Transverse colon (tissue), 3 donors: ENCODE results near the gene CKB.

ENCODE experiments used
- POLR2A ChIP-seq: fragments of 450-650 bp; IDR thresholded peaks from one replicate; pipeline ENCODE4 v1.6.1; 2016; ENCODE audit warnings: antibody characterized with exemption, mild to moderate bottlenecking, moderate library complexity
- TF ChIP-seq, protein P1 (sequence below), 5 experiments: fragments of 200-600 bp in 3 of 5; fragments of 450-650 bp in 2 of 5; sonication (generic) in 3 of 5; IDR thresholded peaks; 1 replicate in 2 of 5; 2 replicates in 3 of 5; pipeline ENCODE4 v1.5.1; 2016 to 2017; ENCODE audit warnings: antibody characterized with exemption in 5 of 5, inconsistent platforms in 3 of 5, mild to moderate bottlenecking in 2 of 5, moderate library complexity in 1 of 5

DNA sequence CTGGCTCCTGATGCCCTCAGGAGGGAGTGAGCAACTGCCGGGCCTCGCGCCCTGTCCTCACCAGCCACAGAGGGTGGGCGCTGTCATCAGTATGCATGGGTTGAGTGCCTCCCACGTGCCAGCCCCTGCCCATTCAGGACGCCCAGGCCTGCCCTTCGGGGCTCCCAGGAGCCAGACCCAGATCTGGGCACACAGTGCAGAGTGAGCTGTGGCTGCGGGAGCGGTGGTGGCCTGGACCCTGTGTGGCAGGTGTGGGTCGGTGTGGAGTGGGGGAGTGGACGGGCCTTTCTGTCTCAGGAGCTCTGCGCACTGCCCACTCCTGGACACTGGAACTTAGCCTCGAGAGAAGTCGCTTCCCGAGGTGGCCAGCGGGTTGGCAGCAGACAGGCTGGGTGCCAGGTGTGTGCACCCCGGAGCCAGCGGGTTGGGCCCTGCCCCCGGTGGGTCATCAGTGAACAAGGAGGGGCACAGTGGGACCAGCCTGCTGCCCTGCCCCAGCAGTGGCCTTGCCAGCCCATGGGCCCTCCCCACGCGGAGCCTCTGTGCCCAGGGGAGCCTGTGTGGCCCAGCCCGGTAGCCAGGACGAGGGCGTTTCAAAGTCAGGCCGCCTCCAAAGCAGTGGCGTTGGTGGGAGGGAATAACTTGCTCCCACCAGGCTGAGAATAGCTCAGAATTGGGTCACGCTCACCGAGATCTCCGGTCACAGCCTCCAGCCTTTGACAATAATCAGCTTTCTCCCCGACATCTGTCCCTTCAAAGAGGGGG lies 15.8 kb upstream of the CKB start:
- TF ChIP-seq POLR2A = no peak
- TF ChIP-seq, protein P1, sequence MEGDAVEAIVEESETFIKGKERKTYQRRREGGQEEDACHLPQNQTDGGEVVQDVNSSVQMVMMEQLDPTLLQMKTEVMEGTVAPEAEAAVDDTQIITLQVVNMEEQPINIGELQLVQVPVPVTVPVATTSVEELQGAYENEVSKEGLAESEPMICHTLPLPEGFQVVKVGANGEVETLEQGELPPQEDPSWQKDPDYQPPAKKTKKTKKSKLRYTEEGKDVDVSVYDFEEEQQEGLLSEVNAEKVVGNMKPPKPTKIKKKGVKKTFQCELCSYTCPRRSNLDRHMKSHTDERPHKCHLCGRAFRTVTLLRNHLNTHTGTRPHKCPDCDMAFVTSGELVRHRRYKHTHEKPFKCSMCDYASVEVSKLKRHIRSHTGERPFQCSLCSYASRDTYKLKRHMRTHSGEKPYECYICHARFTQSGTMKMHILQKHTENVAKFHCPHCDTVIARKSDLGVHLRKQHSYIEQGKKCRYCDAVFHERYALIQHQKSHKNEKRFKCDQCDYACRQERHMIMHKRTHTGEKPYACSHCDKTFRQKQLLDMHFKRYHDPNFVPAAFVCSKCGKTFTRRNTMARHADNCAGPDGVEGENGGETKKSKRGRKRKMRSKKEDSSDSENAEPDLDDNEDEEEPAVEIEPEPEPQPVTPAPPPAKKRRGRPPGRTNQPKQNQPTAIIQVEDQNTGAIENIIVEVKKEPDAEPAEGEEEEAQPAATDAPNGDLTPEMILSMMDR (IDR thresholded peaks at IDR 0.05) = no peak
